NT2/D1 (cell line): Measurements from ENCODE around the gene PRL.

Source experiments
- YY1 ChIP-seq: IDR thresholded peaks from 2 replicates; pipeline ENCODE4 v1.6.1; 2011; ENCODE audit not compliant: insufficient read length, insufficient read depth
- ZNF274 ChIP-seq: IDR thresholded peaks from 2 replicates; pipeline ENCODE4 v1.6.1; 2011; ENCODE audit warnings: mild to moderate bottlenecking, low read depth, low read length

DNA sequence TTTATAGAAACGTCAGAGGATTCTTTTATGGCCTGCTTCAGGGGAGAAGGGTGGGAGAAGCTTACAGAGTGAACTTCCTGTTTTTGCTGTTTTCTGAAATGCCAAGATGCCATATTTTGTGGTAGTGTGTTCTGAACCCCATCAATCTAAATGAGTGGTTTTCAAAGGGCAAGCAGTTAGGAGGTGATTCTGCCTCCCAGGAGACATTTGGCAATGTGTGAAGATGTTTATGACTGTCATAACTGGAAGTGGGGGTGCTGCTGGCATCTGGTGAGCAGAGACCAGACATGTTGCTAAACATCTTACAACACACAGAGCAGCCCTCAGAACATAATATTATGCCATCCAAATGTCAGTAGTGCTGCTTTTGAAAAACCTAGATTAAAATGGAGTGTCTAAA lies 6.0 kb upstream of the PRL start:
- TF ChIP-seq YY1, result no peak
- no peak for TF ChIP-seq ZNF274
